ENCODE results near the gene GRHPR.

GRHPR gene

DNA sequence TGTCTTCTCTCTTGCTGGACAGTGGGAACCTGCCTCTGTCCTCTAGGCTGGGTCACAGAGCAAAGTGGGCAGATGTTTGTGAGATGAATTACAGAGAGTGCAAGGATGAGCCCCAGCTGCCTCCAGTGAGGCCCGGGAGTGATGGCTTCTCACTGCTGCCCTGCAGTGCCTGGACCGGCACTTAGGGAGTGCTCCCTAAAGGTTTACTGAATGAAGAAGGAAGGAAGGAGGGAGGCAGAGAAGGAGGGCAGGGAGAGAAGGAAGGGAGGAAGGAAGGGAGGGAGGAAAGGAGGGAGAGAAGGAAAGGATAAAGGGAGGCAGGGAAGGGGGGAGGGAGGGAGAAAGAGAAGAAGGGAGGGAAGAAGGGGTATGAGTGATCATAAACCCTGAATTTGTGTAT, 42.7 kb upstream of the GRHPR start:
- TF ChIP-seq, protein P1, sequence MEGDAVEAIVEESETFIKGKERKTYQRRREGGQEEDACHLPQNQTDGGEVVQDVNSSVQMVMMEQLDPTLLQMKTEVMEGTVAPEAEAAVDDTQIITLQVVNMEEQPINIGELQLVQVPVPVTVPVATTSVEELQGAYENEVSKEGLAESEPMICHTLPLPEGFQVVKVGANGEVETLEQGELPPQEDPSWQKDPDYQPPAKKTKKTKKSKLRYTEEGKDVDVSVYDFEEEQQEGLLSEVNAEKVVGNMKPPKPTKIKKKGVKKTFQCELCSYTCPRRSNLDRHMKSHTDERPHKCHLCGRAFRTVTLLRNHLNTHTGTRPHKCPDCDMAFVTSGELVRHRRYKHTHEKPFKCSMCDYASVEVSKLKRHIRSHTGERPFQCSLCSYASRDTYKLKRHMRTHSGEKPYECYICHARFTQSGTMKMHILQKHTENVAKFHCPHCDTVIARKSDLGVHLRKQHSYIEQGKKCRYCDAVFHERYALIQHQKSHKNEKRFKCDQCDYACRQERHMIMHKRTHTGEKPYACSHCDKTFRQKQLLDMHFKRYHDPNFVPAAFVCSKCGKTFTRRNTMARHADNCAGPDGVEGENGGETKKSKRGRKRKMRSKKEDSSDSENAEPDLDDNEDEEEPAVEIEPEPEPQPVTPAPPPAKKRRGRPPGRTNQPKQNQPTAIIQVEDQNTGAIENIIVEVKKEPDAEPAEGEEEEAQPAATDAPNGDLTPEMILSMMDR (IDR thresholded peaks at IDR 0.05; ENCODE audit: borderline replicate concordance, insufficient read depth, low read depth, low read length) = no peak
- H3K4me3 ChIP-seq (ENCODE audit: low read depth, low read length) = no peak overlapping the region

DNA sequence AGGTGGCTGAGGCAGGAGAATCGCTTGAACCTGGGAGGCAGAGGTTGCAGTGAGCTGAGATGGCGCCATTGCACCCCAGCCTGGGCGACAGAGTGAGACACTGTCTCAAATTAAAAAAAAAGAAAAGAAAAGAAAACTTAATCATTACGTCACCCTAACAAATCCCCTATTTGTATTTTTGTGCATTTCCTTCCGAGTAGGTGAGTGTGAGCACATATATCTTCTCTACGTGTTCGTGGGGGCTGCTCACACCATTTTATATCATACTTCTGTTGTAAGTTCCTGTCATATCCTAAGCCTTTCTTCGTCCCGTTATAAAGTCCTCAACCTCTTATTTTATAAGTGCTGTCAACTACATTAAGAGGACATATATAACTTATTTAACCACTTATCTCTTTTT, 41.9 kb upstream of the GRHPR start:
- TF ChIP-seq, protein P1 (IDR thresholded peaks at IDR 0.05; ENCODE audit: borderline replicate concordance, insufficient read depth, low read depth, low read length) = no peak
- H3K4me3 ChIP-seq (ENCODE audit: low read depth, low read length) = no peak overlapping the region

DNA sequence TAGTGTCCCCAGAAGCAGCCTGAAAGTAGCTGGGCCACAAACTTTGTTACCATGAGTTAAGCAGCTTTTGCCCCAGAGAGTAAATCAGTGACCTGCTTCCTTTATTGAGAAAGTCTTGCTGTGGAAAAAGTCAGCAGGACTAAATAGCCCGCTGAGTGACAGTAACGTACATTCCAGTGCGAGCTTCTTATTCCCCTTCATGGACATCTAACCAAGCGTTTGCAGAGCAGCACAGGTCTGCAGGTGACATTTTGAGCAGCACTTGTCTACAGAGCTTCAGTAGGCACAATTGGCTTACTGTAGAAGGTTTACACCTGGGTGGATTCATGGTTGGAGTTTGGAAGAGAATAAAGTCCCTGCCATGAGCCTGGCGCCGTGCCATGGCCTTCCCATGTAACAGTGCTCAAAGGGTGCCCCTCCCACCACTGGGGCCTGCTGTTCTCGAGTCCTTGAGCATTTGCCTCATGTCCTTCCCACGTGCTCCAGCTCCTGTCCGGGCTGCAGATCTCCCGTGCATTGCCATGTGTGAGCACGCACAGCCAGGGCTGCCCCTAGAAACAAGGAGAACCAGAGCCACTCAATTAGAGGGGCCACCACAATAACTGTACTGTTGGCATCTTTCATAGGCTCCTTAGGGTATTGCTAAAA, 41.3 kb upstream of the GRHPR start:
- TF ChIP-seq, protein P1 (IDR thresholded peaks at IDR 0.05; ENCODE audit: borderline replicate concordance, insufficient read depth, low read depth, low read length) = no peak
- H3K4me3 ChIP-seq (ENCODE audit: low read depth, low read length) = no peak overlapping the region

GRCh38 chr9:37382161-37382981, 40.1 kb upstream of the GRHPR start:
- H3K4me3 ChIP-seq (ENCODE audit: low read depth, low read length) = no peak overlapping the region

DNA sequence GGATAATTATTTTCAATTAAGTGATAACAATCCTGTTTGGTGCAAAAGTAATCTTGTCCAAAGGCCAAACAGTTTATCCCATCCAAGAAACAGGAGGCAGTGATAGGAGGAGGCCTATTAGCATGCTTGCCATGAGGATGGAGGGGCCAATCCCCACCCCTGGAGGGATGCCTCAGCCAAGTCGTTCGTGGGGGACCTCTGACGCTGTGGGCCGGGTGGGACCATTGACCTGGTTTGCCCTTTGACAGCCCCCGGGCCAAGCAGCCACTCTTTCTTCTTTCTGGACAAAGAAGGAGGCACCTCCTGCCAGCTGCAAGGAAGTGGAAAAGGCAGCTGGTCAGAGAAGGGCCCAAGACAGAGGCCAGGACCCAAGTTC, 39.5 kb upstream of the GRHPR start:
- no peak overlapping the region for H3K4me3 ChIP-seq (ENCODE audit: low read depth, low read length)
- TF ChIP-seq, protein P1 (IDR thresholded peaks at IDR 0.05; ENCODE audit: borderline replicate concordance, insufficient read depth, low read depth, low read length) = no peak

More at GRCh38 chr9:37382161-37382981, 40.1 kb upstream of the GRHPR start:
- TF ChIP-seq, protein P1 (IDR thresholded peaks at IDR 0.05; ENCODE audit: borderline replicate concordance, insufficient read depth, low read depth, low read length) = no peak

GRCh38 chr9:37383393-37383792, 39.1 kb upstream of the GRHPR start:
- no peak overlapping the region for H3K4me3 ChIP-seq (ENCODE audit: low read depth, low read length)
- TF ChIP-seq, protein P1 (IDR thresholded peaks at IDR 0.05; ENCODE audit: borderline replicate concordance, insufficient read depth, low read depth, low read length) = no peak
